GM12873 (cell line): Measurements from ENCODE around the gene ANGEL1.

Source experiments
- TF ChIP-seq, protein P1 (sequence below): IDR thresholded peaks from 2 replicates; pipeline ENCODE4 v1.5.1; 2012; ENCODE audit warnings: low read depth, mild to moderate bottlenecking, moderate library complexity, low read length, control low read depth; ENCODE audit not compliant: insufficient read depth; ENCODE audit errors: missing control alignments

The ANGEL1 gene

DNA sequence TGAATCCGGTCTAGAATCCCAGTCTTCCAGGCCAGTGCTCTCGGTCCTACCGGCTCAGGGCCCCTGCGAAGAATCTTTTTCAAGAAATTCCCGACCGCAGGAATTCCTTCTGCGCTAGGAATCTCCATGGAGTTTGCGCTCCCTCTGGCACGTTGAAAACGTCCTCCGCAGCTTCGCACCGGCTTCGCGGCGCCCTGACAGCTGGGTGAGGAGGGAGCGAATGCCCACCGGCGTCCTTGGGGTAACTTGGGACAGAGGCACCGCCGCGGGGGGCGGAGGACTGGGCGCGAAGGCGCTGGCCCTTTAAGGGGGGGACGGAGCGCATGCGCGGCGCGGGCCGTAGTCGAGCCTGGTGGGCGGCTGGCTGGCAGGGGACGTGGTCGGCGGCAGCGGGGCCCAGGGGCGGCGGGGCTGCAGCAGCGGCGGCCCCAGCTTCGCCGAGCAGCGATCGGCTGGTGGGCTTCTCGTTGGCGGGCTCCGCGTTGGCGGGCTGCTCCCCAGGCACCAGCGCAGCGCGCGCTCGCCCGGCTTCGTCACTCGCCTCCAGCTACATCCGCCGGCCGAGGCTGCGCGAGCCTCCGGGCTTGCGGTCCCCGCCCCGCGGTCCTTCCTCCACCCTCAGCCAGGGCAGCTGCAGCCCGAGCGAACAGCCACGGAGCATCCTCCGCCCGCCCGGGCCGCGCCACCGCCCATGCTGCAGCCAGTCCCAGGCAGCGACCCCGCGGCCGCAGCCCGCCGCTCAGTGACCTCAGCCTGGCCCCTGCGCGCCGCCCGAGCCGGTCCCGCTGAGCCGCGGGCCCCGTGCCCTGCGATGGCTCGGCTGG is 51.3 kb downstream of the ANGEL1 start, which contains the start of gene VASH1:
VASH1 (plus strand) TSS at position 333 of the 824 bp plus-strand sequence. CDS start 1,354 bp downstream, outside the sequence.
- TF ChIP-seq, protein P1, sequence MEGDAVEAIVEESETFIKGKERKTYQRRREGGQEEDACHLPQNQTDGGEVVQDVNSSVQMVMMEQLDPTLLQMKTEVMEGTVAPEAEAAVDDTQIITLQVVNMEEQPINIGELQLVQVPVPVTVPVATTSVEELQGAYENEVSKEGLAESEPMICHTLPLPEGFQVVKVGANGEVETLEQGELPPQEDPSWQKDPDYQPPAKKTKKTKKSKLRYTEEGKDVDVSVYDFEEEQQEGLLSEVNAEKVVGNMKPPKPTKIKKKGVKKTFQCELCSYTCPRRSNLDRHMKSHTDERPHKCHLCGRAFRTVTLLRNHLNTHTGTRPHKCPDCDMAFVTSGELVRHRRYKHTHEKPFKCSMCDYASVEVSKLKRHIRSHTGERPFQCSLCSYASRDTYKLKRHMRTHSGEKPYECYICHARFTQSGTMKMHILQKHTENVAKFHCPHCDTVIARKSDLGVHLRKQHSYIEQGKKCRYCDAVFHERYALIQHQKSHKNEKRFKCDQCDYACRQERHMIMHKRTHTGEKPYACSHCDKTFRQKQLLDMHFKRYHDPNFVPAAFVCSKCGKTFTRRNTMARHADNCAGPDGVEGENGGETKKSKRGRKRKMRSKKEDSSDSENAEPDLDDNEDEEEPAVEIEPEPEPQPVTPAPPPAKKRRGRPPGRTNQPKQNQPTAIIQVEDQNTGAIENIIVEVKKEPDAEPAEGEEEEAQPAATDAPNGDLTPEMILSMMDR, result no peak

DNA sequence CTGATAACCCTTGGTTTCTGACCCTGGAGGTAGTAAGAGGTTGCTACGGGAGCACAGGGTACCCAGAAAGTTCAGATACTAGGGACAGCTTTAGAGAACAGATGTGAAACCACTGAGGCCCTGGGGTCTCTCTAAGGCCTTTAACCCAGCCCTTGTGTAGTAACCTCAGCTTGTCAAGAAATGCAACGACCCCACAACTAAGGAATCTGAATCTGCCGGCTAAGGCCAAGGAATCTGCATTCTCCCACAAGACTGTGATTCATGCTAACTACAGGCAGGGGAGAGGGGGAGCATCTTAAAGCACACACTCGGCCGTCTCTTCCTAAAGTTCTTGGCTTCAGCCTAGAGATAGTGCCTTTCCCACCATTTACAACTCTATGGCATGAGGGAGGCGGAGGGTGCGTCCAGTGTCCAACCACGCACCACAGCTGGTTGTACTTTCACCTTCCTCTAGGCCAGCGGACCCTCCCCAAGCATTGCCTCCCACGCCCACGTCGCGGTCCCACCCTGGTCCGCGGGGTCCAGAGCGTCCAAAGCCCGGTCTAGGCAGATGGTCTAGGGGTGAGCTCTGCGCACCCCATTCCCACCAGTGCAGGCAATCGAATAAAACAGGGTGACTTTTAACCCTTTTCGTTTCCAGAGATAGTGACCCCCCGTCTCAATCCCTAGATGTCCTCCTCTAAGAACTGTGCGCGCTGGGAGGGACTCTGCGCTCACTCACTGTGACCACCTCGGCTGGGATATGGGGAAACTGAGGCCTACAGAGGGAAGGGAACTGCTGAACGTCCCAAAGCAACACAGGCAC is 52.1 kb downstream of the ANGEL1 start:
- TF ChIP-seq, protein P1, result no peak

DNA sequence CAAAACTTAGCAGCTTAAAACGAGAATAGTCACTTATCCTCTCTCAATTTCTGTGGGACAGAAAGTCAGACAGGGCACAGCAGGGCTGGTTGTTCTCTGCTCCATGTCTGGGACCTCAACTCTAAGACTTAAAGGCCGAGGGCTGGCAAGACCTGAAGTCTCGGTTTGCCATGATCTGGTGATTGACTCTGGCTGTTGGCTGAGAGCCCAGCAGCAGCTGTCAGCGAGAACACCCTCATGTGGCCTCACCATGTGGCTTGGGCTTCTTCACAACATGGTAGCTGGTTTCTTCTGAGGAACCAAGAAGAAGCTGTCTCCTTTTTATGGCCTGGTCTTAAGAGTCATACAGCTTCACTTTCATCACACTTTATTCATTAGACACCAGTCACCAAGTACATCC is 53.1 kb downstream of the ANGEL1 start:
- TF ChIP-seq, protein P1, result no peak

DNA sequence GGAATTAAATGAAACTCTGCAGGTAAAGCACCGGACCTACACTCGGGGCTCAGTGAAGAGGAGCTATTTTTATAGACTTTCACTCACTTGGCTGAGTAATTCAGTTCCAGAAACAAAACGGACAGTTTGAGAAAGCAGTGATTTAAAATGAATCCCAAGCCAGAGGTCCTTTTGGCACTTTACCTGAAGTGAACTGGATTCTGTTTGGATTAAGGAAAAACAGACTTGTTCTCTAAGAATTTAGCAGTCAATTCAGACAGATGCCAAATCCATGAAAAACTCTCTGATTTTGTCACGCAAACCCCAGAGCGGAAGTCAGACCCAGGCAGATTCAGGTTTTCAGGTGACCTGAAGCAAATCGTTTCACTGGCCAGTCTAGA is 56.3 kb downstream of the ANGEL1 start:
- TF ChIP-seq, protein P1, result no peak

DNA sequence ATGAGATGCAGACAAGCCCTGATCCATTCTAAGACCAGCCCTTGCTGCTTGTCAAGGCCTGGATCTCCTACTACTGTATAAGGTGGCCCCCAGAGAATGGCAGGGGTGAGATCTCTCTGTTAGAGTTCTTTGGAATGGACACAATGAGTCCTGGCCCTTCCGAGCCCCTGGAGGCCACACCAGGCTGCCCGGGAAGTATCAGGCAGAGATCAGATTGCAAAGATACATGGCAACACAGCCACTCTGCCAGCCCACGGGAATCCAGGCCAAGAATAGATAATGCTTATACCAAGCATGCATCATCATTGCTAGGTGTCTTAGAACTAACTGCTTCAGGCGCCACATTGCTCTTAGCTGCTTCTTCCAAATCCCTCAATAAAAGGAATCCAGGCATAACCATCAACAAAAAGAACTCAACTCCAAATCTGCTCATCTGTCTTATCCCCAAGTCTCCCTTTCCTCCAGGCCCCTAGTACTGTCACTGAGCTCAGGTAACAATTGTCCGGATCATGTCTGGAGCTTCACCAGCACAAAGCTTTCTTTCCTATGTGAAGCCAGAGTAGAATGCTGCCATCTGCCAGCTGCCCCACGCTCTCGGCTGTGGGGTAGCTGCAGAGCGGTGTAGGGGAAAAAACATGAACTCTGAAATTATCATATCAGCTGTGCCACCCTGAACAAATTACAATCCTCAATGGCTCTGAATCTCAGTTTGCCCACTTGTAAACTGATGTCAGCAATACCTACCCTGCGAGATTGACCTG is 56.9 kb downstream of the ANGEL1 start:
- TF ChIP-seq, protein P1, result no peak

DNA sequence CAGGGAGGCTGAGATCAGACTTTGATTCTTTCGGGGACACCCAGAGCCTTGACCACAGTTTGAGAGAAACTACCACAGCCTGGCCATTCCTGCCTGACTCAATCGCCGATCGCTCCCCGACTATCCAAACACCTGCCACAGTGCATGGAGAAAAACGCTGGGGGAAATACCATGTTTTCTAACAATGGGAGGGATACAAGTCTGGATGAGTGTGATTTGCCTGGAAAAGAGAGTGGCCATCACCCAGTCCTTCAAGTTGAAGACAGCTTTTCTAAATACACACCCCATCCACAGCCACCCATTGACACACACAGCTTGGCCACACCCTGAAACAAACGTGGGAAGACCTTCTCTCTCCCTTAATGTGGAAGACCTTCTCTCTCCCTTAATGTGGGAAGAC is 58.1 kb downstream of the ANGEL1 start:
- TF ChIP-seq, protein P1, result no peak
